GM23248 (cell line): ENCODE data around the gene ZC3H18.

Experiments used
- EZH2 ChIP-seq: fragments of 200-600 bp; sonication (generic); IDR thresholded peaks from 2 replicates; pipeline ENCODE4 v1.6.1; 2018; ENCODE audit warnings: antibody characterized with exemption, mild to moderate bottlenecking; ENCODE audit not compliant: insufficient read depth, poor library complexity, severe bottlenecking
- EZH2phosphoT487 ChIP-seq: fragments of 200-600 bp; sonication (generic); IDR thresholded peaks from 2 replicates; pipeline ENCODE4 v1.6.1; 2018; ENCODE audit warnings: antibody characterized with exemption, moderate library complexity, mild to moderate bottlenecking, low read depth; ENCODE audit not compliant: insufficient read depth

DNA sequence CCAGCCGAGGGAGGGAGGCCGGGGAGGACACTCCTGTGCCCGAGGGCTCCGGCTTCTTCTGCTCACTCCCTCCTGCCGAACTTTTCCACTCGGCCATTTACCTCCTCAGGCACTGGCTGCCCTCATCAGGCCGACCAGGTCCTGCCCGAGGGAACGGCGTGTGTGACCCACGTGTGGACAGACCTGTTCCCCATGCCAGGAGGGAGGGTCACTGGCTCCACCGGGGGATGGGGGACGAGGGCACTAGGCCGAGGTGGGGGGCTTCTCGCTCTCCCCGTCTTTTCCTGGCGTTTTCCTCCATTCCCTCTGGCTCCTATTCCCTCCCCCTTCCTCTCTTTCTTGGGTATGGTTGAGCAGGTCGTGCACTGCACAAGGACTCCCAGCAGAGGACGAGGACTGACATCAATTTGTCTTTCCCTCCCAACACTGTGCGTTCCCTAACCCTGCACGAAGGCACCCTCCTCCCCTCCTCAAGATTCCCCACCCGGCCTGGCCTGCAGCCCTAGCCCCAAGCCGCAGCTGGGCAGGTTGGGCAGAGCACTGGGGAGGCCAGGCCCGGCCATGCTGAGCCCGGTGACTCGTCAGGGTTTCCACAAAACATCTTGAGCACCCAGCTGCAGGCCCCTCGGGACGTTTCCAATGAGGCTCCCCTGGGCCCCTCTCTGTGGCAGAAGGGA is 64.9 kb downstream of the ZC3H18 start:
- TF ChIP-seq EZH2, result no peak
- TF ChIP-seq EZH2phosphoT487, result no peak
